Fibroblast of lung (primary cell): ENCODE measurements around the gene ZNF454.

ENCODE experiments used
- EZH2 ChIP-seq: IDR thresholded peaks from 2 replicates; pipeline ENCODE4 v1.5.1; 2012; ENCODE audit warnings: low read length, control low read depth, mild to moderate bottlenecking; ENCODE audit errors: missing control alignments
- TF ChIP-seq, protein P1 (sequence below), 2 donors: IDR thresholded peaks in 1 of 2; conservative IDR thresholded peaks in 1 of 2; 1 replicate in 1 of 2; 2 replicates in 1 of 2; pipeline ENCODE4 v1.5.1; 2011 to 2012; ENCODE audit warnings: low read length in 2 of 2, control low read depth in 1 of 2, inconsistent platforms in 1 of 2, low read depth in 1 of 2, mild to moderate bottlenecking in 1 of 2

DNA sequence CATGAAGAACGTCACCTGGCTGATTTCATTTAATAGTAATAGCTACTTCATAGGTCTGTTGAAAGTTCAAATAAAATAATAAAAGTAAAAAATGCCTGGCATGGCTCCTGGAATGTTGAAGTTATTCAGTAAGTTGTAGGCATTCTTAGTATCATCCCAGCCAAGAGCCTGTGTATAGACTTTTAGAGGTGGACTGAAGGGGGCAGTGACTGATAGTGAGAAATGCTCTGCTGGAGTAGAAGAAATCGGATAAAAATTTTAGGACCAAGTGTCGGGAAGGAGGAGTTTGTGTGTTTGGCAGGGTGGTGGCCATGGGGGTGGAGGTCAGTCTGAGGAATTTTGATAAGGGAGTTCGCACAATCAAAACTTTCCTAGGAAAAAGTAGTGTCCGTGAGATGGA lies 41.7 kb upstream of the ZNF454 start:
- TF ChIP-seq, protein P1, sequence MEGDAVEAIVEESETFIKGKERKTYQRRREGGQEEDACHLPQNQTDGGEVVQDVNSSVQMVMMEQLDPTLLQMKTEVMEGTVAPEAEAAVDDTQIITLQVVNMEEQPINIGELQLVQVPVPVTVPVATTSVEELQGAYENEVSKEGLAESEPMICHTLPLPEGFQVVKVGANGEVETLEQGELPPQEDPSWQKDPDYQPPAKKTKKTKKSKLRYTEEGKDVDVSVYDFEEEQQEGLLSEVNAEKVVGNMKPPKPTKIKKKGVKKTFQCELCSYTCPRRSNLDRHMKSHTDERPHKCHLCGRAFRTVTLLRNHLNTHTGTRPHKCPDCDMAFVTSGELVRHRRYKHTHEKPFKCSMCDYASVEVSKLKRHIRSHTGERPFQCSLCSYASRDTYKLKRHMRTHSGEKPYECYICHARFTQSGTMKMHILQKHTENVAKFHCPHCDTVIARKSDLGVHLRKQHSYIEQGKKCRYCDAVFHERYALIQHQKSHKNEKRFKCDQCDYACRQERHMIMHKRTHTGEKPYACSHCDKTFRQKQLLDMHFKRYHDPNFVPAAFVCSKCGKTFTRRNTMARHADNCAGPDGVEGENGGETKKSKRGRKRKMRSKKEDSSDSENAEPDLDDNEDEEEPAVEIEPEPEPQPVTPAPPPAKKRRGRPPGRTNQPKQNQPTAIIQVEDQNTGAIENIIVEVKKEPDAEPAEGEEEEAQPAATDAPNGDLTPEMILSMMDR (conservative IDR thresholded peaks at IDR 0.05 in 1 of 2, IDR thresholded peaks at IDR 0.05 in 1 of 2; ENCODE audit: low read depth in 1 of 2, low read length in 2 of 2): no peak
- no peak for TF ChIP-seq EZH2
